Spleen (tissue), 7 donors: ENCODE results near the gene LRRC59.

ENCODE experiments used
- POLR2AphosphoS5 ChIP-seq, 3 donors: sonication (generic); formaldehyde crosslinking; IDR thresholded peaks; one replicate each; pipeline ENCODE4 v1.5.1; 2017; ENCODE audit warnings: antibody characterized with exemption in 3 of 3
- TF ChIP-seq, protein P1 (sequence below), 11 experiments: fragments of 200-600 bp in 7 of 11; fragments of 450-650 bp in 4 of 11; sonication (generic) in 4 of 11; IDR thresholded peaks in 8 of 11; conservative IDR thresholded peaks in 3 of 11; 1 replicate in 7 of 11; 2 replicates in 4 of 11; pipeline versions ENCODE4 v1.4.0 to v1.8.0; 2016 to 2021; ENCODE audit warnings: antibody characterized with exemption in 11 of 11, inconsistent platforms in 4 of 11, mild to moderate bottlenecking in 1 of 11
- donor health status: DM: no; HTN: no; CAD: no; lungs with moderate emphysema.
- donor health status: DM: no; HTN: no; CAD: no.
- donor health status: DM: no; HTN: no; CAD: no.

DNA sequence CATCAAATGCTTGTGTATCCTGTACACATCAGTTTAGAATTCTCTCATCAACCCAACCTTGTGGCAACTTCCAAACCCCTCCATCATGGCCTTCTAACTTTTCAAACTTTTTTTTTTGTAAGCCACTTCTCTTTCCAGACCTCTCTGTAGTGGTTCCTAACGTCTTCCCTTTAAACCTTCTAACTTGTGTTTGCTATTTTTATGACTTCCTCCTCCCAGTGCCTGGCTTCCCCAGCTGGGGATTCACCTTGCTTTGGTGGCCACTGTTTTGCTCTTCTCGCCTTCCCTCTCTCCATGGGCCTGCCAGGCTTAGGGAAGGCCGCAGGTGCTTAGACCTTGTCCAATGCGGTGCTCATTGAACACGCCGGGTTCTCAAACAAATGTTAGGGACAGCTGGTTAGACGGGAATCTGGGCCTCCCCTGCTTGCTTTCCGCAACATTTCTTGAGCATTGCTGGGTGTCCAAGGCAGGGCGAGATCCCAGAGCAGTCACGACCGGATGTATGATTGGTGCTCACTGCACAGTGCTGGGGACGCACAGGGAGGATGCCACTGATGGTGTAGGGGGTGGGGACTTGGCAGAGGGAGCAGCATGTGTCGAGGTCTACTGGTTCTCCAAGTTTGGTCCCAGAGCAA lies 52.5 kb downstream of the LRRC59 start:
- TF ChIP-seq POLR2AphosphoS5 (IDR thresholded peaks at IDR 0.05): no peak
- TF ChIP-seq, protein P1, sequence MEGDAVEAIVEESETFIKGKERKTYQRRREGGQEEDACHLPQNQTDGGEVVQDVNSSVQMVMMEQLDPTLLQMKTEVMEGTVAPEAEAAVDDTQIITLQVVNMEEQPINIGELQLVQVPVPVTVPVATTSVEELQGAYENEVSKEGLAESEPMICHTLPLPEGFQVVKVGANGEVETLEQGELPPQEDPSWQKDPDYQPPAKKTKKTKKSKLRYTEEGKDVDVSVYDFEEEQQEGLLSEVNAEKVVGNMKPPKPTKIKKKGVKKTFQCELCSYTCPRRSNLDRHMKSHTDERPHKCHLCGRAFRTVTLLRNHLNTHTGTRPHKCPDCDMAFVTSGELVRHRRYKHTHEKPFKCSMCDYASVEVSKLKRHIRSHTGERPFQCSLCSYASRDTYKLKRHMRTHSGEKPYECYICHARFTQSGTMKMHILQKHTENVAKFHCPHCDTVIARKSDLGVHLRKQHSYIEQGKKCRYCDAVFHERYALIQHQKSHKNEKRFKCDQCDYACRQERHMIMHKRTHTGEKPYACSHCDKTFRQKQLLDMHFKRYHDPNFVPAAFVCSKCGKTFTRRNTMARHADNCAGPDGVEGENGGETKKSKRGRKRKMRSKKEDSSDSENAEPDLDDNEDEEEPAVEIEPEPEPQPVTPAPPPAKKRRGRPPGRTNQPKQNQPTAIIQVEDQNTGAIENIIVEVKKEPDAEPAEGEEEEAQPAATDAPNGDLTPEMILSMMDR (IDR thresholded peaks at IDR 0.05 in 8 of 11, conservative IDR thresholded peaks at IDR 0.05 in 3 of 11): no peak
